H1 (cell line): ENCODE results near the gene GABRG3.

ENCODE experiments used
- BRCA1 ChIP-seq: IDR thresholded peaks from 2 replicates; pipeline ENCODE4 v1.6.1; 2012; ENCODE audit warnings: low read depth, low read length, improper control_type of control experiment
- CBX8 ChIP-seq: fragments of 300-800, 300-1000 bp; sonication (generic); IDR thresholded peaks from 2 replicates; pipeline ENCODE4 v1.7.1; 2016; ENCODE audit warnings: low read depth, low read length, borderline replicate concordance
- CEBPB ChIP-seq: IDR thresholded peaks from 2 replicates; pipeline ENCODE4 v1.6.1; 2012; ENCODE audit warnings: low read depth, low read length
- CHD2 ChIP-seq: IDR thresholded peaks from 2 replicates; pipeline ENCODE4 v1.6.1; 2012; ENCODE audit warnings: low read length, improper control_type of control experiment
- EGR1 ChIP-seq: IDR thresholded peaks from 2 replicates; pipeline ENCODE4 v1.6.1; 2011; ENCODE audit warnings: low read depth, low read length, borderline replicate concordance
- GABPA ChIP-seq: IDR thresholded peaks from 2 replicates; pipeline ENCODE4 v1.6.1; 2011; ENCODE audit warnings: mild to moderate bottlenecking, low read length, moderate library complexity, borderline replicate concordance; ENCODE audit not compliant: insufficient read depth
- HDAC2 ChIP-seq, 2 experiments: fragments of 300-600 bp in 1 of 2; sonication (generic) in 1 of 2; IDR thresholded peaks; 2 replicates each; pipeline ENCODE4 v1.6.1; 2011 to 2012; ENCODE audit warnings: low read depth in 2 of 2, low read length in 2 of 2, mild to moderate bottlenecking in 2 of 2, moderate library complexity in 2 of 2, borderline replicate concordance in 1 of 2, inconsistent platforms in 1 of 2
- POLR2A ChIP-seq, 2 experiments: IDR thresholded peaks; 1 replicate in 1 of 2; 2 replicates in 1 of 2; pipeline ENCODE4 v1.6.1; 2011; ENCODE audit warnings: low read depth in 2 of 2, low read length in 2 of 2, mild to moderate bottlenecking in 2 of 2; ENCODE audit errors: control extremely low read depth in 1 of 2
- SAP30 ChIP-seq: fragments of 300-600 bp; sonication (generic); IDR thresholded peaks from 2 replicates; pipeline ENCODE4 v1.7.1; 2012; ENCODE audit warnings: low read length, moderate library complexity, mild to moderate bottlenecking, inconsistent platforms; ENCODE audit not compliant: insufficient read depth, insufficient replicate concordance
- SIN3A ChIP-seq, 2 experiments: IDR thresholded peaks in 1 of 2; conservative IDR thresholded peaks in 1 of 2; 2 replicates each; pipeline ENCODE4 v1.6.1; 2011 to 2012; ENCODE audit warnings: low read length in 2 of 2, improper control_type of control experiment in 1 of 2, low read depth in 1 of 2, mild to moderate bottlenecking in 1 of 2
- ZNF274 ChIP-seq: IDR thresholded peaks from 2 replicates; pipeline ENCODE4 v1.7.0; 2012; ENCODE audit warnings: low read length, borderline replicate concordance; ENCODE audit errors: extremely low read depth
- TF ChIP-seq, protein P1 (sequence below), 3 experiments: IDR thresholded peaks; 1 replicate in 2 of 3; 2 replicates in 1 of 3; pipeline versions ENCODE4 v1.5.1 to v1.6.1; 2011; ENCODE audit warnings: low read length in 3 of 3, mild to moderate bottlenecking in 3 of 3, inconsistent platforms in 2 of 3, low read depth in 1 of 3, moderate library complexity in 1 of 3; ENCODE audit not compliant: insufficient read depth in 1 of 3; ENCODE audit errors: control extremely low read depth in 1 of 3
- TF ChIP-seq, protein P2 (sequence below): IDR thresholded peaks from 2 replicates; pipeline ENCODE4 v1.6.1; 2011; ENCODE audit warnings: low read length, improper control_type of control experiment
- TF ChIP-seq, protein P3 (sequence below): IDR thresholded peaks from 2 replicates; pipeline ENCODE4 v1.6.1; 2012; ENCODE audit warnings: inconsistent platforms

DNA sequence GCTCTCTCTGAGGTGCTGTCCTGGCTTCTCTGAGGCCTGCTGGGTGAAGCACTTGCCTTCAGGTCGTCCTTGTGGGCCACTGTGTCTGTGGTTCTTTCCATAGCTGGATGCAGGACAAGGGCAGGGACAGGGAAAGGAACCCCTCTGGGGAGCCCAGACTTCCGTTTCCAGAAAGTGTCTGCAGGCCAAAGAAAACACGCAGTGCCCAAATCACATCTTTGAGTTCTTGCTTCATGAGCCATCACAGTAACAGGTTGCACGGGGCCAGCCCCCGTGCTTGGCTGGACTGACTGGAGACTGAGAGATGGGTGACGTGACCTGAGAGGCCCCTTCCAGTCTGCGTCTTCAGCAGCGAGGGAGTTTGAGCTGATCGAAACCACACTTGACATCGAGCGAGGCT, 115.8 kb downstream of the GABRG3 start:
- TF ChIP-seq, protein P1, sequence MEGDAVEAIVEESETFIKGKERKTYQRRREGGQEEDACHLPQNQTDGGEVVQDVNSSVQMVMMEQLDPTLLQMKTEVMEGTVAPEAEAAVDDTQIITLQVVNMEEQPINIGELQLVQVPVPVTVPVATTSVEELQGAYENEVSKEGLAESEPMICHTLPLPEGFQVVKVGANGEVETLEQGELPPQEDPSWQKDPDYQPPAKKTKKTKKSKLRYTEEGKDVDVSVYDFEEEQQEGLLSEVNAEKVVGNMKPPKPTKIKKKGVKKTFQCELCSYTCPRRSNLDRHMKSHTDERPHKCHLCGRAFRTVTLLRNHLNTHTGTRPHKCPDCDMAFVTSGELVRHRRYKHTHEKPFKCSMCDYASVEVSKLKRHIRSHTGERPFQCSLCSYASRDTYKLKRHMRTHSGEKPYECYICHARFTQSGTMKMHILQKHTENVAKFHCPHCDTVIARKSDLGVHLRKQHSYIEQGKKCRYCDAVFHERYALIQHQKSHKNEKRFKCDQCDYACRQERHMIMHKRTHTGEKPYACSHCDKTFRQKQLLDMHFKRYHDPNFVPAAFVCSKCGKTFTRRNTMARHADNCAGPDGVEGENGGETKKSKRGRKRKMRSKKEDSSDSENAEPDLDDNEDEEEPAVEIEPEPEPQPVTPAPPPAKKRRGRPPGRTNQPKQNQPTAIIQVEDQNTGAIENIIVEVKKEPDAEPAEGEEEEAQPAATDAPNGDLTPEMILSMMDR (IDR thresholded peaks at IDR 0.05; ENCODE audit: control extremely low read depth in 1 of 3, insufficient read depth in 1 of 3, low read depth in 1 of 3, low read length in 3 of 3) = no peak
- TF ChIP-seq BRCA1 = no peak
- TF ChIP-seq, protein P2, sequence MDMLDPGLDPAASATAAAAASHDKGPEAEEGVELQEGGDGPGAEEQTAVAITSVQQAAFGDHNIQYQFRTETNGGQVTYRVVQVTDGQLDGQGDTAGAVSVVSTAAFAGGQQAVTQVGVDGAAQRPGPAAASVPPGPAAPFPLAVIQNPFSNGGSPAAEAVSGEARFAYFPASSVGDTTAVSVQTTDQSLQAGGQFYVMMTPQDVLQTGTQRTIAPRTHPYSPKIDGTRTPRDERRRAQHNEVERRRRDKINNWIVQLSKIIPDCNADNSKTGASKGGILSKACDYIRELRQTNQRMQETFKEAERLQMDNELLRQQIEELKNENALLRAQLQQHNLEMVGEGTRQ = no peak
- TF ChIP-seq SAP30 = no peak
- TF ChIP-seq EGR1 = no peak
- no peak for TF ChIP-seq ZNF274
- no peak for TF ChIP-seq HDAC2 (IDR thresholded peaks at IDR 0.05; ENCODE audit: borderline replicate concordance in 1 of 2, low read depth in 2 of 2, low read length in 2 of 2)
- TF ChIP-seq, protein P3, sequence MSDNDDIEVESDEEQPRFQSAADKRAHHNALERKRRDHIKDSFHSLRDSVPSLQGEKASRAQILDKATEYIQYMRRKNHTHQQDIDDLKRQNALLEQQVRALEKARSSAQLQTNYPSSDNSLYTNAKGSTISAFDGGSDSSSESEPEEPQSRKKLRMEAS = no peak
- no peak for TF ChIP-seq SIN3A (conservative IDR thresholded peaks at IDR 0.05 in 1 of 2, IDR thresholded peaks at IDR 0.05 in 1 of 2; ENCODE audit: low read depth in 1 of 2, low read length in 2 of 2)
- no peak for TF ChIP-seq CEBPB
- no peak for TF ChIP-seq CBX8
- TF ChIP-seq POLR2A (IDR thresholded peaks at IDR 0.05; ENCODE audit: control extremely low read depth in 1 of 2, low read depth in 2 of 2, low read length in 2 of 2) = no peak
- no peak for TF ChIP-seq GABPA
- TF ChIP-seq CHD2 = no peak
